ENCODE measurements around the gene AKT2. TPM values are rescaled to one million over a fixed set of nuclear protein-coding genes. Genes with fewer than 3 reads are reported as not detected.

The AKT2 gene
- total RNA-seq, 3 donors from 2014 or later (not counting 1 experiment from before 2014, with no cell fraction given): 234 to 292 (median 261) TPM

- no peak for DNase-seq
These were observed 35.9 kb downstream of the AKT2 start for GRCh38 chr19:40249201-40249600.

GRCh38 chr19:40247735-40248262 lies 37.3 kb downstream of the AKT2 start:
- intact Hi-C loops (cut with micrococcal nuclease): no loop called here
- Mint-ChIP-seq H3K4me3 (no peak overlapping the region), H3K9me3 (no peaks in the 10 kb centered on the region), H3K27ac (peak overlapping the region in 1 of 2 donors; percentile 84), H3K27me3 (ENCODE audit: low read depth in 2 of 2) (no peaks in the 10 kb centered on the region), H3K36me3 (no peaks in the 10 kb centered on the region), H3K4me1 (peaks cover 37 to 57% of the 10 kb centered on the region in 2 donors)
- 97% methylated on average over 12 of the region's 12 CpGs for WGBS (ENCODE audit: insufficient coverage)
- Histone ChIP-seq H3K36me3 (ENCODE audit: control insufficient read depth, insufficient read depth, low read length) (peaks cover 16% of the 10 kb centered on the region), H3K27ac (ENCODE audit: low read length) (no peak overlapping the region), H3K4me3 (ENCODE audit: low read length) (no peak overlapping the region), H3K27me3 (ENCODE audit: control insufficient read depth, insufficient read depth, low read length) (no peaks in the 10 kb centered on the region), H3K4me1 (ENCODE audit: control insufficient read depth, insufficient read depth, low read length) (no peaks in the 10 kb centered on the region), H3K9me3 (ENCODE audit: control insufficient read depth, insufficient read depth, low read length) (no peaks in the 10 kb centered on the region)
- TF ChIP-seq CTCF (IDR thresholded peaks at IDR 0.05): no peak
- DNase-seq: no peak
- ATAC-seq: no peak

More at GRCh38 chr19:40249201-40249600, 35.9 kb downstream of the AKT2 start:
- Histone ChIP-seq H3K27ac (ENCODE audit: low read length) (no peak overlapping the region), H3K4me3 (ENCODE audit: low read length) (no peak overlapping the region), H3K9me3 (ENCODE audit: control insufficient read depth, insufficient read depth, low read length) (no peaks in the 10 kb centered on the region), H3K4me1 (ENCODE audit: control insufficient read depth, insufficient read depth, low read length) (no peaks in the 10 kb centered on the region), H3K36me3 (ENCODE audit: control insufficient read depth, insufficient read depth, low read length) (peaks cover 27% of the 10 kb centered on the region), H3K27me3 (ENCODE audit: control insufficient read depth, insufficient read depth, low read length) (no peaks in the 10 kb centered on the region)
- intact Hi-C loops (cut with micrococcal nuclease): no loop called here
- Mint-ChIP-seq H3K27ac (no peak overlapping the region), H3K27me3 (ENCODE audit: low read depth in 2 of 2) (no peaks in the 10 kb centered on the region), H3K4me3 (no peak overlapping the region), H3K36me3 (peaks cover 6% of the 10 kb centered on the region), H3K4me1 (peaks cover 47 to 56% of the 10 kb centered on the region in 2 donors), H3K9me3 (no peaks in the 10 kb centered on the region)
- ATAC-seq: no peak
- no peak for TF ChIP-seq CTCF (IDR thresholded peaks at IDR 0.05)
- WGBS (ENCODE audit: insufficient coverage): 77% methylated on average over 10 of the region's 10 CpGs

- Histone ChIP-seq H3K4me3 (ENCODE audit: low read length) (no peak overlapping the region), H3K9me3 (ENCODE audit: control insufficient read depth, insufficient read depth, low read length) (no peaks in the 10 kb centered on the region), H3K4me1 (ENCODE audit: control insufficient read depth, insufficient read depth, low read length) (no peaks in the 10 kb centered on the region), H3K27me3 (ENCODE audit: control insufficient read depth, insufficient read depth, low read length) (no peaks in the 10 kb centered on the region), H3K27ac (ENCODE audit: low read length) (no peak overlapping the region), H3K36me3 (ENCODE audit: control insufficient read depth, insufficient read depth, low read length) (peaks cover 18% of the 10 kb centered on the region)
- no peak for TF ChIP-seq CTCF (IDR thresholded peaks at IDR 0.05)
- H3K9me3 Mint-ChIP-seq: no peaks in the 10 kb centered on the region
- 89% methylated on average over 6 of the region's 6 CpGs for whole genome bisulfite sequencing (ENCODE audit: insufficient coverage)
- no peaks in the 10 kb centered on the region for H3K36me3 Mint-ChIP-seq
- no peaks in the 10 kb centered on the region for H3K27me3 Mint-ChIP-seq (ENCODE audit: low read depth in 2 of 2)
- intact Hi-C loops (cut with micrococcal nuclease): no loop called here
- peaks cover 31 to 51% of the 10 kb centered on the region in 2 donors for H3K4me1 Mint-ChIP-seq
- no peak for DNase-seq
- H3K27ac Mint-ChIP-seq: no peak overlapping the region
- ATAC-seq: no peak
- no peak overlapping the region for H3K4me3 Mint-ChIP-seq
These were observed 38.0 kb downstream of the AKT2 start for GRCh38 chr19:40247178-40247577.
